Endodermal cell (in vitro differentiated cells): ENCODE data around the gene OPALIN. TPM values are rescaled to one million over a fixed set of nuclear protein-coding genes. Genes with fewer than 3 reads are reported as not detected.

Source experiments
- DNase-seq: peaks from one replicate; pipeline ENCODE4 v3.0.0-alpha.2; 2017
- H3K27ac ChIP-seq: 2 replicates; pipeline ENCODE4 v1.5.1; 2013; ENCODE audit warnings: mild to moderate bottlenecking, low read depth, low read length, moderate library complexity
- H3K27me3 ChIP-seq: 2 replicates; pipeline ENCODE4 v1.6.1; 2013; ENCODE audit warnings: mild to moderate bottlenecking, low read length, moderate library complexity; ENCODE audit not compliant: insufficient read depth, control insufficient read depth, poor library complexity, severe bottlenecking
- H3K36me3 ChIP-seq: 2 replicates; pipeline ENCODE4 v1.7.0; 2013; ENCODE audit warnings: mild to moderate bottlenecking, low read length, moderate library complexity; ENCODE audit not compliant: control insufficient read depth, insufficient read depth
- H3K4me1 ChIP-seq: one replicate; pipeline ENCODE4 v1.7.0; 2013; ENCODE audit warnings: low read length; ENCODE audit not compliant: control insufficient read depth, insufficient read depth
- H3K4me3 ChIP-seq: 2 replicates; pipeline ENCODE4 v1.5.1; 2013; ENCODE audit warnings: mild to moderate bottlenecking, low read length, moderate library complexity
- H3K9ac ChIP-seq: 2 replicates; pipeline ENCODE4 v1.6.1; 2013; ENCODE audit warnings: mild to moderate bottlenecking, low read length, moderate library complexity; ENCODE audit not compliant: poor library complexity, severe bottlenecking; ENCODE audit errors: extremely low read depth
- H3K9me3 ChIP-seq: 2 replicates; pipeline ENCODE4 v1.6.1; 2013; ENCODE audit warnings: mild to moderate bottlenecking, low read length, moderate library complexity; ENCODE audit not compliant: control insufficient read depth
- H3K27ac Mint-ChIP-seq: 2 replicates; pipeline ENCODE4 v1.8.0; 2020; ENCODE audit warnings: mixed read lengths
- H3K27me3 Mint-ChIP-seq: 2 replicates; pipeline ENCODE4 v1.8.0; 2021; ENCODE audit warnings: mild to moderate bottlenecking, mixed read lengths; ENCODE audit not compliant: insufficient read depth
- H3K36me3 Mint-ChIP-seq: 2 replicates; pipeline ENCODE4 v1.8.0; 2020; ENCODE audit warnings: low read depth, mixed read lengths
- H3K4me1 Mint-ChIP-seq: 2 replicates; pipeline ENCODE4 v1.8.0; 2020; ENCODE audit warnings: mixed read lengths
- H3K4me3 Mint-ChIP-seq: 2 replicates; pipeline ENCODE4 v1.8.0; 2020; ENCODE audit warnings: mild to moderate bottlenecking, moderate library complexity, mixed read lengths
- H3K9me3 Mint-ChIP-seq: 2 replicates; pipeline ENCODE4 v1.8.0; 2020; ENCODE audit warnings: mild to moderate bottlenecking, mixed read lengths
- WGBS, 2 experiments: methylation state at CpG; one replicate each; pipeline versions ENCODE4 v1.1.5 to v1.1.7; 2013; ENCODE audit warnings: missing lambda C conversion rate in 2 of 2, mixed read lengths in 1 of 2; ENCODE audit not compliant: insufficient coverage in 1 of 2, insufficient read length in 1 of 2; 5-methylcytosine and 5-hydroxymethylcytosine counted together
- total RNA-seq, 2 donors: library from RNA; stranded (reverse); fragmentation: NEBNext Ultra II Directional in 1 of 2; extraction: Animal tissue kit (Norgen Biotek cat#: 25700) in 1 of 2; gene quantifications; 2 replicates in 1 of 2; 3 replicates in 1 of 2; pipeline ENCODE4 v1.2.1, GENCODE V29; 2021
- TF ChIP-seq, protein P1 (sequence below): fragments of 200-600 bp; sonication (generic); conservative IDR thresholded peaks from 2 replicates; pipeline ENCODE4 v1.5.0; 2021; ENCODE audit warnings: antibody characterized with exemption, mild to moderate bottlenecking

Gene OPALIN
- total RNA-seq, 2 donors from 2014 or later: not detected

- Histone ChIP-seq H3K4me1 (no peaks in the 10 kb centered on the region), H3K9me3 (no peaks in the 10 kb centered on the region), H3K9ac (no peak overlapping the region), H3K4me3 (no peak overlapping the region), H3K27ac (no peak overlapping the region), H3K27me3 (no peaks in the 10 kb centered on the region), H3K36me3 (no peaks in the 10 kb centered on the region)
- Mint-ChIP-seq H3K36me3 (no peaks in the 10 kb centered on the region), H3K9me3 (no peaks in the 10 kb centered on the region), H3K4me3 (no peak overlapping the region), H3K27ac (no peak overlapping the region), H3K27me3 (no peaks in the 10 kb centered on the region), H3K4me1 (no peaks in the 10 kb centered on the region)
- no peak for DNase-seq
- 91 to 93% methylated on average over 5 to 8 of the region's 8 CpGs for WGBS, 2 experiments
- TF ChIP-seq, protein P1, sequence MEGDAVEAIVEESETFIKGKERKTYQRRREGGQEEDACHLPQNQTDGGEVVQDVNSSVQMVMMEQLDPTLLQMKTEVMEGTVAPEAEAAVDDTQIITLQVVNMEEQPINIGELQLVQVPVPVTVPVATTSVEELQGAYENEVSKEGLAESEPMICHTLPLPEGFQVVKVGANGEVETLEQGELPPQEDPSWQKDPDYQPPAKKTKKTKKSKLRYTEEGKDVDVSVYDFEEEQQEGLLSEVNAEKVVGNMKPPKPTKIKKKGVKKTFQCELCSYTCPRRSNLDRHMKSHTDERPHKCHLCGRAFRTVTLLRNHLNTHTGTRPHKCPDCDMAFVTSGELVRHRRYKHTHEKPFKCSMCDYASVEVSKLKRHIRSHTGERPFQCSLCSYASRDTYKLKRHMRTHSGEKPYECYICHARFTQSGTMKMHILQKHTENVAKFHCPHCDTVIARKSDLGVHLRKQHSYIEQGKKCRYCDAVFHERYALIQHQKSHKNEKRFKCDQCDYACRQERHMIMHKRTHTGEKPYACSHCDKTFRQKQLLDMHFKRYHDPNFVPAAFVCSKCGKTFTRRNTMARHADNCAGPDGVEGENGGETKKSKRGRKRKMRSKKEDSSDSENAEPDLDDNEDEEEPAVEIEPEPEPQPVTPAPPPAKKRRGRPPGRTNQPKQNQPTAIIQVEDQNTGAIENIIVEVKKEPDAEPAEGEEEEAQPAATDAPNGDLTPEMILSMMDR: no peak
These were observed 21.0 kb upstream of the OPALIN start for GRCh38 chr10:96379758-96380157.

GRCh38 chr10:96378741-96379140 is 19.9 kb upstream of the OPALIN start:
- Histone ChIP-seq H3K9ac (no peak overlapping the region), H3K27me3 (peaks cover 7% of the 10 kb centered on the region), H3K9me3 (no peaks in the 10 kb centered on the region), H3K4me3 (no peak overlapping the region), H3K36me3 (no peaks in the 10 kb centered on the region), H3K27ac (no peak overlapping the region), H3K4me1 (no peaks in the 10 kb centered on the region)
- no peak overlapping the region for H3K4me3 Mint-ChIP-seq
- H3K27ac Mint-ChIP-seq: no peak overlapping the region
- 91 to 95% methylated on average over 15 of the region's 15 CpGs for WGBS, 2 experiments
- H3K4me1 Mint-ChIP-seq: peaks cover 7% of the 10 kb centered on the region
- H3K27me3 Mint-ChIP-seq: peaks cover 8% of the 10 kb centered on the region
- no peaks in the 10 kb centered on the region for H3K36me3 Mint-ChIP-seq
- TF ChIP-seq, protein P1: no peak
- no peak for DNase-seq
- no peaks in the 10 kb centered on the region for H3K9me3 Mint-ChIP-seq

DNA sequence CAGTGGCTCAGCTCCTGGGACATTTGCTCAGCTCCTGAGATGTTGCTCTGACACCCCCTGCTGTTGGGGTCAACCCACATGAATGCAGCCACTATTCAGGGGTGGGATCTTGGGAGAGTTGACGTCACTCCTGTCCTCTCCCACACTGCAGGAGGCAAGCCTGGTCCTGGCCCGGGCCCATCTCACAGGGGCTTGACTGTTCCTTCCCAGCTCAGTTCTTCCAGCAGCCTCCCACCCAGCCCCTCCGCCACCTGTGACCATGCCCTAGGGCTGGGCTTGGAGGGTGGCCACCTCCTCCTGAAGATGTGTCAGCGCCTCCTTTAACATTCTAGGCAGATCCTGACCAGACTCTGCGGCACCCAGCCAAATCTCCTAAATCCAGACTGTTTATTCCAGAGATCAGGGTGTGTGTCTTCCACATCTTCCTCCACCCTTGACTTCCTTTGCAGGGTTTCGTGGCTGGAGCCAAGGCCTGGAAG is 19.1 kb upstream of the OPALIN start:
- DNase-seq: peak; percentile 68
- TF ChIP-seq, protein P1: no peak
- Mint-ChIP-seq H3K4me1 (peaks cover 7% of the 10 kb centered on the region), H3K9me3 (no peaks in the 10 kb centered on the region), H3K4me3 (no peak overlapping the region), H3K36me3 (no peaks in the 10 kb centered on the region), H3K27ac (peak overlapping the region; percentile 36), H3K27me3 (peaks cover 14% of the 10 kb centered on the region)
- Histone ChIP-seq H3K27ac (no peak overlapping the region), H3K4me3 (no peak overlapping the region), H3K36me3 (no peaks in the 10 kb centered on the region), H3K27me3 (peaks cover 7% of the 10 kb centered on the region), H3K9me3 (no peaks in the 10 kb centered on the region), H3K4me1 (no peaks in the 10 kb centered on the region), H3K9ac (no peak overlapping the region)
- 85 to 93% methylated on average over 3 to 6 of the region's 6 CpGs for WGBS, 2 experiments
